Upper lobe of right lung (tissue), 1 donor: ENCODE results near the gene GPC5. TPM values are rescaled to one million over a fixed set of nuclear protein-coding genes. Genes with fewer than 3 reads are reported as not detected.

Experiments used
- ATAC-seq: fragments of 200-7000 bp; cut with Tn5 transposase; one replicate; pipeline ENCODE4 v1.9.1; 2020; ENCODE audit warnings: mild to moderate bottlenecking, moderate library complexity
- DNase-seq: peaks from one replicate; pipeline ENCODE4 v3.0.0-alpha.2; 2020
- H3K27ac ChIP-seq: fragments of 200-600 bp; one replicate; pipeline ENCODE4 v1.8.0; 2022
- H3K27me3 ChIP-seq: fragments of 200-600 bp; one replicate; pipeline ENCODE4 v1.8.0; 2022; ENCODE audit warnings: mild to moderate bottlenecking
- H3K36me3 ChIP-seq: fragments of 200-600 bp; one replicate; pipeline ENCODE4 v1.8.0; 2022
- H3K4me1 ChIP-seq: fragments of 200-600 bp; one replicate; pipeline ENCODE4 v1.8.0; 2022
- H3K4me3 ChIP-seq: fragments of 200-600 bp; one replicate; pipeline ENCODE4 v1.8.0; 2022; ENCODE audit warnings: mild to moderate bottlenecking
- H3K9me3 ChIP-seq: fragments of 200-600 bp; one replicate; pipeline ENCODE4 v1.8.0; 2022
- CTCF ChIP-seq: fragments of 200-600 bp; IDR thresholded peaks from one replicate; pipeline ENCODE4 v1.8.0; 2022; ENCODE audit warnings: antibody characterized with exemption
- intact Hi-C: fragments of 100-400 bp; cut with DNase I; formaldehyde crosslinking; loops from one replicate; pipeline ENCODE4 v1.11.0; 2022
- total RNA-seq: library from RNA; stranded (reverse); fragmentation: NEBNext Ultra II Directional; extraction: Animal tissue kit (Norgen Biotek cat#: 25700); gene quantifications from one replicate; pipeline ENCODE4 v1.2.1, GENCODE V29; 2021
- donor health status: DM: no; HTN: yes; CAD: no; lungs with severe emphysema.

GPC5 gene
- total RNA-seq, 1 donor from 2014 or later, result 8.1 TPM

GRCh38 chr13:92097337-92097903, 699.0 kb downstream of the GPC5 start:
- no peak for ATAC-seq
- H3K27me3 ChIP-seq, result no peaks in the 10 kb centered on the region
- no peaks in the 10 kb centered on the region for H3K36me3 ChIP-seq
- no peak for DNase-seq
- no peaks in the 10 kb centered on the region for H3K4me1 ChIP-seq
- intact Hi-C loops, result no loop called here
- H3K9me3 ChIP-seq, result no peaks in the 10 kb centered on the region
- no peak for TF ChIP-seq CTCF
- no peak overlapping the region for H3K4me3 ChIP-seq
- H3K27ac ChIP-seq, result no peak overlapping the region

DNA sequence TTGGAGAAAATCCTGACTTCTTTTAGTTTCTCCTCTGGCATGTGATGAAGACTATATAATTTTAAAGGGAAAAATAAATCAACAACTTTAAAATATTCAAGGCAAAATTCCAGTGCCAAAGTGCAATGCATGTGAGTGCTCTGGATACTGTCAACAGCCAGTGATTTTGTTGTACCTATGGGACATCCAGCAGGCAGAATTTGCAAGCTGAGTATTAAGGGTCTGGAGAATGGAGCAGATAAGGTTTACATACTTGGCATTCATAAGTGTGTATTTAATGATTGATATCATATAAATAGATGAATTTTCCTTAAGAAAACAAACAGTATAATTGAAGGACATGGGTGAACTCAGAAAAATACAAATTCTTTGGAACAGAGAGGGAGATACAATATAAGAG, 703.4 kb downstream of the GPC5 start:
- TF ChIP-seq CTCF, result no peak
- no peak for ATAC-seq
- no peaks in the 10 kb centered on the region for H3K4me1 ChIP-seq
- no peaks in the 10 kb centered on the region for H3K27me3 ChIP-seq
- H3K27ac ChIP-seq, result no peak overlapping the region
- H3K9me3 ChIP-seq, result no peaks in the 10 kb centered on the region
- intact Hi-C loops, result no loop called here
- H3K36me3 ChIP-seq, result no peaks in the 10 kb centered on the region
- no peak for DNase-seq
- no peak overlapping the region for H3K4me3 ChIP-seq

- no peak for DNase-seq
- Histone ChIP-seq H3K4me3 (no peak overlapping the region), H3K36me3 (no peaks in the 10 kb centered on the region), H3K9me3 (no peaks in the 10 kb centered on the region), H3K27me3 (no peaks in the 10 kb centered on the region), H3K4me1 (no peaks in the 10 kb centered on the region), H3K27ac (no peak overlapping the region)
- no peak for TF ChIP-seq CTCF
- ATAC-seq, result peak; percentile 85
- intact Hi-C loops, result no loop called here
These were observed 705.3 kb downstream of the GPC5 start for GRCh38 chr13:92103689-92104153.

- no peaks in the 10 kb centered on the region for H3K27me3 ChIP-seq
- H3K27ac ChIP-seq, result no peak overlapping the region
- H3K4me1 ChIP-seq, result no peaks in the 10 kb centered on the region
- no peak for TF ChIP-seq CTCF
- no peaks in the 10 kb centered on the region for H3K36me3 ChIP-seq
- H3K9me3 ChIP-seq, result no peaks in the 10 kb centered on the region
- H3K4me3 ChIP-seq, result no peak overlapping the region
- DNase-seq, result no peak
- intact Hi-C loops, result no loop called here
- no peak for ATAC-seq
These were observed 723.9 kb downstream of the GPC5 start for GRCh38 chr13:92122186-92122853.

DNA sequence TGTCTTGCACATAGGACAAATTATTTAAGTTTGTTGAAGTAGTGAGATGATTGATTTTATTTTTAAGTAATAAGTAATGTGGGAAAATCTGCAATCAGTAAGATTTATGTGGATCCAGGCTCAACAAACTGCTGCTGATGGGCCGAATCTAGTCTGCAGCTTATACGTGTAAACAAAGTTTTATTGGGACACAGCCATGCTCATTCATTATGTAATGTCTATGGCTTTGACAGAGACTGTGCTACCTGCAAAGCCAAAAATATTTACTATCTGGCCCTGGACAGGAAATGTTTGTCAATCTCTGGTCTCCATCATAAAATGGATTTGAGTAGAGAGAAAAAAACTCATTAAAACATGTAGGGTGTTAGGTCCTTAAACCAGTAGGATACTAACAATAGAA, 728.0 kb downstream of the GPC5 start:
- no peaks in the 10 kb centered on the region for H3K36me3 ChIP-seq
- no peaks in the 10 kb centered on the region for H3K4me1 ChIP-seq
- DNase-seq (no peak), ATAC-seq (no peak)
- H3K27ac ChIP-seq, result no peak overlapping the region
- H3K27me3 ChIP-seq, result no peaks in the 10 kb centered on the region
- H3K4me3 ChIP-seq, result no peak overlapping the region
- no peak for TF ChIP-seq CTCF
- H3K9me3 ChIP-seq, result no peaks in the 10 kb centered on the region
- intact Hi-C loops, result no loop called here
